DOHH2 (cell line): Measurements from ENCODE around the gene TBC1D4.

Experiments
- EZH2phosphoT487 ChIP-seq: fragments of 200-600 bp; sonication (generic); IDR thresholded peaks from 2 replicates; pipeline ENCODE4 v1.6.1; 2017; ENCODE audit warnings: borderline replicate concordance, mild to moderate bottlenecking, antibody characterized with exemption, low read length, moderate library complexity, mixed read lengths
- TF ChIP-seq, protein P1 (sequence below): fragments of 200-600 bp; sonication (generic); IDR thresholded peaks from one replicate; pipeline ENCODE4 v1.5.1; 2014; ENCODE audit warnings: antibody characterized with exemption, mild to moderate bottlenecking, low read depth, low read length; ENCODE audit not compliant: poor library complexity, severe bottlenecking

GRCh38 chr13:75359266-75359665 is 122.7 kb downstream of the TBC1D4 start:
- TF ChIP-seq, protein P1, sequence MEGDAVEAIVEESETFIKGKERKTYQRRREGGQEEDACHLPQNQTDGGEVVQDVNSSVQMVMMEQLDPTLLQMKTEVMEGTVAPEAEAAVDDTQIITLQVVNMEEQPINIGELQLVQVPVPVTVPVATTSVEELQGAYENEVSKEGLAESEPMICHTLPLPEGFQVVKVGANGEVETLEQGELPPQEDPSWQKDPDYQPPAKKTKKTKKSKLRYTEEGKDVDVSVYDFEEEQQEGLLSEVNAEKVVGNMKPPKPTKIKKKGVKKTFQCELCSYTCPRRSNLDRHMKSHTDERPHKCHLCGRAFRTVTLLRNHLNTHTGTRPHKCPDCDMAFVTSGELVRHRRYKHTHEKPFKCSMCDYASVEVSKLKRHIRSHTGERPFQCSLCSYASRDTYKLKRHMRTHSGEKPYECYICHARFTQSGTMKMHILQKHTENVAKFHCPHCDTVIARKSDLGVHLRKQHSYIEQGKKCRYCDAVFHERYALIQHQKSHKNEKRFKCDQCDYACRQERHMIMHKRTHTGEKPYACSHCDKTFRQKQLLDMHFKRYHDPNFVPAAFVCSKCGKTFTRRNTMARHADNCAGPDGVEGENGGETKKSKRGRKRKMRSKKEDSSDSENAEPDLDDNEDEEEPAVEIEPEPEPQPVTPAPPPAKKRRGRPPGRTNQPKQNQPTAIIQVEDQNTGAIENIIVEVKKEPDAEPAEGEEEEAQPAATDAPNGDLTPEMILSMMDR: no peak
- TF ChIP-seq EZH2phosphoT487: no peak
